Stimulated activated CD4-positive, alpha-beta T cell treated with anti-CD3 and anti-CD28 coated beads, Interleukin-1b, Interleukin-23, amount 100 ng/mL, for 1 hour (primary cell): Measurements from ENCODE around the gene AAMP.

ENCODE experiments used
- DNase-seq, 2 donors: peaks; one replicate each; pipeline ENCODE4 v3.0.0-alpha.2; 2020; ENCODE audit warnings: low read depth in 2 of 2

AAMP gene

DNA sequence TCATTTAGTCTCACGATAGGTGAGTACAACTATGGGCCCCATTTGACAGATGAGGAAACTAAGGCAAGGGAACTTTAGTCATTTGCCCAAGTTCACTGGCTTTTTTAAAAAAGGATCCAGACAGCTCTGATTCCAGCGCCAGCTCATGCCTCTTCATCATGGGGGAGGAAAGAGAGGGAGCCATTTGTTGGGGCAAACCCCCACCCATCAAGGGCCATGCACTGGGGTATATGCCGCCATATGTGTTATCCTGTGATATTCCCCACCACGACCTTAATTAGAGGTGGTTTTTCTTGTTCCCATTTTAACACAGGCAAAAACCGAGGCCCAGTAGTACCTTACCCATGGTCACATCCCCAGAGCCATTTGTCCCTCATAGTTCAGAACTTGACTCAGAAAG lies 9.8 kb downstream of the AAMP start:
- no peak for DNase-seq

DNA sequence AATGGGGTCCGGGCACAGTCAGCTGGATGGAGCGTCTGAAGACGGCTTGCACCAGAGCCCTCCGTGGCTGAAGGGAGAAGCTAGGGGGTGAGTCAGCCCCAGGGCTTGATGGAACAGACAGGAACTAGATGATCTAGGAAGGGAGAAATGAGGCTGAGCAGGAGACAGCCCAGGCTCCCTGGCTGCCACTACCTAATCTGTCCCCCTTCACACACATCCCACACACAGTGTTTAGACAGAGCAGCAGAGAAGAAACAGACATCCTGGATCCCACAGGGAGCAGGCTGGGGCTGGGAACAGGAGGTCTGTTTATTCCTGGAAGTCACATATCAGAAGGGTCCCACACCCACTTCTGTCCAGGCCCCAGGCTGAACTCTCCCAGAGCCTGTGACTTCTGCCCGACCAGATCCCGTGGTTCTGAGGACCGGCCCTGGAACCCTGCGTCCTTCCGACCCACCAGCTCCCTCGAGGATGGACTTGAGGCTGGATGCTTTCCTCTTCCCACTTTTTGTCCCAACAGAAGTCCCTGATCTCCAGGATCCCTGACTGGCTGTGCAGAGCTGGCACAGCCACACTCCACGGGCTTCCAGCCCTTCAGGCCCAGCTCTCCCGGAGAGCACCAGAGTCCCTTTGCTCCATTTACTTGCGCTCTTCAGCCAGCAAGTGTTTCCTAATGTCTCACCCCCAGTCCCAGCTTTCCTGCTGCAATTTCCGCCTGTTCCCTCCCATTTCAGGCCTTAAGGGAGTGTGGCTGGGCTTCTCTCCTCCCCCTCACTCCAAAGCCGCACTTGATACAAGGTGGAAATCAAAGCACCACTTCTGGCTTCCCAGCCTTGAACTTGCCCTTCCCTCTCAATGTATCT lies 10.6 kb downstream of the AAMP start:
- no peak for DNase-seq

DNA sequence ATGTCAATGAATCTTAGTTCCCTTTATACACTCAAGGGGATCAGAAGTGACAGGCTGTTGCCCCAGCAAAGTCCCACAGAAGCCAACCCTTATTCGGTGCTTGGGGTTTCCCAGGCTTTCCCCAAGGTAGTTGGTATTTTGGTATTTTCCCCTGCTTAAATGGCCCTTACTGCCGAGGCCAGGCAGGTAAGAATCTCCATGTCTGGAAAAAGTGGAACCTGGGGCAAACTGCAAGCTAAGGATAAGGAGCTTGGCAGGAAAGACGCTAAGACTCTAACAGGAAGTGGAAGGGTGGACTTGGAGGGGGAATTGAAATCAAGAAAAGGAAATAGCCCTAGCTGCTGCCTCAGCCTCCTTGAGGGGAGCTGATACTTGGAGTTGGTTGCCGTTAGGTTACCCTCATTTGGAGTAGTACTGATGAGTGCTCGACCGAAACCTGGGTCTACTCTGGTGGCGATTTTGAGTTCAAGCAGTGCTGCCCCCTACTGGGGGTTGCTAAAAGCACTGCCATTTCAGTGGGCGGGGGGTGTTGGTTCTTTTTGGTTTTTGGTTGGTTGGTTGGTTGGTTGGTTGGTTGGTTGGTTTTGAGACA lies 12.5 kb downstream of the AAMP start:
- peak; percentile 36 to 40 for DNase-seq

DNA sequence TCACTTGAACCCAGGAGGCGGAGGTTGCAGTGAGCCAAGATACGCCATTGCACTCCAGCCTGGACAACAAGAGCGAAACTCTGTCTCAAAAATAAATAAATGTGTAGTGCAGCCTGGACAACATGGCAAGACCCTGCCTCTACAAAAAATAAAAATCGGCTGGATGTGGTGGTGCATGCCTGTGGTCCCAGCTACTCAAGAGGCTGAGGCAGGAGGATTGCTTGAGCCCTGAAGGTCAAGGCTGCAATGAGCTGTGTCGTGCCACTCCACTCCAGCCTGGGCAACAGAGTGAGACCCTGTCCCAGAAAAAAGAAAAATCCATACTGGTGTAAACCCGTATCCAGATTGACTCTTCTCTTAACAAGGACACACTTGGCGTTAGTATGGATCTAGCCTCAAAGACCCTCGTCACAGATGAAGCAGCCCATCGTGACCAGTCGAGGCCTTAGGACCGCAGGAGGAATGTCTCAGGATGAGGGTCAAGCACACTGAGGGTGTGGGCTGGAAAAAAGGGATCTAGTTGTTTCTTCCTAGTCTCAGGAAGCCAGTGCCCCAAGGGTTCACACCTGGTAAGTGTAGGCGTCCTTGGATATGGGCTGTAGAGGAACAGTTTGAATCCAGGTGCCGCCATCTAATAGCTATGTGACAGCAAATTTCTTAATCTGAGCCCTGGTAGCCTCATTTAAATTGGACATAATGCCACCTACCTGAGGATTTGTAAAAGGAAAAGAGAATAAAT lies 13.2 kb downstream of the AAMP start:
- DNase-seq = no peak

- no peak for DNase-seq
Observed at GRCh38 chr2:218255446-218255845, 14.5 kb downstream of the AAMP start.

- DNase-seq = no peak
Observed at GRCh38 chr2:218253232-218253625, 16.7 kb downstream of the AAMP start.

- DNase-seq = no peak
Observed at GRCh38 chr2:218252509-218253231, 17.3 kb downstream of the AAMP start.

DNA sequence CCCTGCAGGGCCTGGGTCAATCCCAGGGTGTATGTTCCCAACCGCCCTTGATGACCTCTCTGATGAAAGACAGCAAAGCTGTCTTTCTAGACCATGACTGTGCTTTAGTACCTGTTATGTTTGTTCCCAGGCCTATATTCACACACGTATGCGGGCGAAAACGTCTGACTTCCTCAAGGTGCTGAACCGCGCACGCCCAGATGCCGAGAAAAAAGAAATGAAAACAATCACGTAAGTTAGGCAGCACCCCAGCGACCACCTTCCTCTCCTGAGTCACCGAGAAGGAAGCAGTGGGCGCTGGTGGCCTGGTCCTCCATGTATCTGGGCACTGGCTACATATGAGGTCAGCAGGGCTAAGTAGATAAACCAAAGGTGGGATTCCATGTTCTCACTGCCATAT lies 20.2 kb downstream of the AAMP start:
- DNase-seq = no peak

DNA sequence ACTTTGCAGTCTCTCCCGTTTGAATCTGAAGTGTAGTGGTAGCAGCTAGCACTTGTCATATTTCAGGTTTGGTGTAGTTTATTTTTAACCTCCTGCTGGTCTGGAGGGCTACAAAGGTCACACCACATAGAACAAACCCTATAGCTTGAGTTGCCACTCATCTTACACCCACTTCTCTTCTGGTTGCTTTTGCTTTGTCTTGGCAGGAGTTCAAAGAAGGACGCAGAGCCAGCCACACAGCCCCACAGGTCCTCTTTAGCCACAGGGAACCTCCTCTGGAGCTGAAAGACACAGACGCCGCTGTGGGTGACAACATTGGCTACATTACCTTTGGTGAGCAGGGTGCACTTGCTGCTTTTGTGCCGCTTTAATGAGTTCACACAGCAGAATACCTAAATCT lies 24.7 kb downstream of the AAMP start:
- DNase-seq = no peak

DNA sequence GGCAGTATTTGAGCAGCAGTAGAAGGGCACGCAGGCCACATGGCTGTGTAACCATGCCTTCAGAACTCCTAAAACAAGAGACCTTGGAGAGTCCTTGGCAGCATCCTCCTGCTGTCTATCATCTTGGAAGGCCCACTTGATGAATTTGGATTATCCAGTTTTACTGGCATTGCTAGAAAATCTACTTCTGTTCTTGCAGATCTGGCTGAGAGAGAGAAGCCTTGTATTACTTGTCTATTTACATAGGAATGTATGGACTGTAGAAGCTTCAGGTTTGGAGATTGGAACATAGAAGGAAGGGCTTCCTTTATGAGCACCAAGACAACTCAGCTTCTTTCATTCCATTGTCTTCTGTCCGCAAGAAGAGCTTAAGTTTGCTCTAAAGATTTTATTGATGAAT lies 25.3 kb downstream of the AAMP start:
- no peak for DNase-seq

DNA sequence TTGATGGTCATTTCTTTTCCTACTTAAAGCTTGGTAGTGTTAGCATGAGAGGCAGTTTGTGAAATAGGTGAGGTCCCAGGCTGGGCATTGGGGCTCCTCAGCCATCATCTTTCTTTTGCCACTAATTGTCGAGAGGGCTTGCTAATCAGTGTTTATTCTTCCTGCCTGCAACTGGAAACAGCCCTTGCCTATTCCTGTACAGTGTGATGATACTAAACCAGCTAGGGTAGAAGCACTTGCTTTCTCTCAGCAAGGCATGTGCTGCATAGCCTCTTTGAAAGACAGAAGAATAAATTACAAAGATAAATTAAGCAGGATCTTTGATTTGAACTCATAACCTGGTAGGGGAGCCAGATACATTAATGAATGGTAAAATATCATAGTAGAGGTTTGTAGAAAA lies 25.7 kb downstream of the AAMP start:
- DNase-seq = no peak

DNA sequence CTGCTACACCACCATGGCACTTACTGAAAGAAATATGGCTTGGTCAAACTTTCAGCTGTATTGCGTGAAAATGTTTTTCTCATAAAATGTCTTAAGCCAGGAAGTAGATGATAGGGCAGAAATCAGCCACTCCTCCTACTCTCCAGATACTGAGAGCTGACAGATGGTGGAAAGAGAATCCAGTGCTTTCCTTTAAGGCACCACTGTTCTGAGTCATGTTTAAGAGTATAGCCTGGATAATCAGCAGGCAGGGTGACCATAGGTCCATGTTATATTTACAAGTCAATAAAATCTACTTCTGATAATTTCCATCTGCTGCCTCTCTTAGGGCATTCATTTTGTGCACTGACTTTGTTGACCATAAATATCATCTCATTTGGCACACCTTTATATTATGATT lies 31.1 kb downstream of the AAMP start:
- DNase-seq = no peak

- DNase-seq = no peak
Observed at GRCh38 chr2:218236829-218237228, 33.1 kb downstream of the AAMP start.

GRCh38 chr2:218235017-218235416 lies 34.9 kb downstream of the AAMP start:
- no peak for DNase-seq

GRCh38 chr2:218234521-218234920 lies 35.4 kb downstream of the AAMP start:
- no peak for DNase-seq

DNA sequence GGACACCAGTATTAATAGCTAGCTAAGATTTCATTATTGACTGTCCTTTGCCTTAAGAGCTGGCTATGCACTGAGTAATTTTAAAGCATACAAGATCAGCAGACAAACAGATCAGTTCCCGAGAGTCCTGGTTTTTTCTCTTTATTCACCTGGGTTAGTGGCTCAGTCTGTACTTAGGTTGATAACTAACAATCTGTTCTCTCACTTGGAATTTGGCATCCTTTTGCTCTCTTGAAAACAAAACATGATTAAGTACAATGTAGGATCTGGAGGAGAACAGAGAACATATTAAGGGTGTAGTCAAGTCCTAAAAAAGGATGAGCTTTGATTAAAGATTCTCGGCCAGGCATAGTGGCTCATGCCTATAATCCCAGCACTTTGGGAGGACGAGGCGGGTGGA lies 36.4 kb downstream of the AAMP start:
- DNase-seq = no peak

DNA sequence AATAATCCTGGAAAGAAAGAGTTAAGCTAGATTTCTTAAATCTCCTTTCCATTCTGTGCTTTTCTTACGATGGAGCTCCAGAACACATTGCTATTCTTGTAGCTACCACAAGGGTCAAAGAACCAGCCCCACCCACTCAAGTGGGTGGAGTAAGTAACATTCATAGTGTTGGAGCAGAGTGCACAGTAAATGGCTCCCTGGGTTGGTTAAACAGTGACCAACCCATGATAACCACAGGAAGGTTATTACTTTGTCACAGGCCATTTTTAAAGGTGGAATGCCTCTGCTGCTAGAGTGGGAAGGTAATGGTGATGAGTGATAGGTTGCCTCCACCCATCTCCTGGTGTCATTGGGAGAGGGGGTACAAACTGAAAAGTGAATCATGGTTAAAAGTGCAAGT lies 39.1 kb downstream of the AAMP start:
- DNase-seq = no peak

- no peak for DNase-seq
Observed at GRCh38 chr2:218229851-218230250, 40.1 kb downstream of the AAMP start.

DNA sequence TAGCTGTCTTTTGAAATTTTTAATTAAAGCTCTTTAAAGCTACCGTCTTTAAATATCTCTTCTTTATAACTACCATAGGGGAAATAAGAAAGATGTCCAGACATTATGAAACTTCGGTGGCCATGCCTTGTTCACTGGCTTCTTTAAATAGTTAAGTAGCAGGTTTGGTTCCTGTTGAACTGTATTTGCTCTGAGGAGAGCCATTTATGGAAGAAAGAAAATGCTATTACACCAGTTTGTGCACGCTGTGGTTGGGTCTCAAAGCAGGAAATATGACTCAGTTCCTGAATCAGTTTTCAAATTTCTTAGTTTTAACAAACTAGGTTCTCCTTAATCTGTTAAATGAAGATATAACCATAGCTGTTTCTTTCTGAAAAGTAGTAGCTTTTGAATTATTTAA lies 40.7 kb downstream of the AAMP start:
- peak in 1 of 2 donors; percentile 5 for DNase-seq

DNA sequence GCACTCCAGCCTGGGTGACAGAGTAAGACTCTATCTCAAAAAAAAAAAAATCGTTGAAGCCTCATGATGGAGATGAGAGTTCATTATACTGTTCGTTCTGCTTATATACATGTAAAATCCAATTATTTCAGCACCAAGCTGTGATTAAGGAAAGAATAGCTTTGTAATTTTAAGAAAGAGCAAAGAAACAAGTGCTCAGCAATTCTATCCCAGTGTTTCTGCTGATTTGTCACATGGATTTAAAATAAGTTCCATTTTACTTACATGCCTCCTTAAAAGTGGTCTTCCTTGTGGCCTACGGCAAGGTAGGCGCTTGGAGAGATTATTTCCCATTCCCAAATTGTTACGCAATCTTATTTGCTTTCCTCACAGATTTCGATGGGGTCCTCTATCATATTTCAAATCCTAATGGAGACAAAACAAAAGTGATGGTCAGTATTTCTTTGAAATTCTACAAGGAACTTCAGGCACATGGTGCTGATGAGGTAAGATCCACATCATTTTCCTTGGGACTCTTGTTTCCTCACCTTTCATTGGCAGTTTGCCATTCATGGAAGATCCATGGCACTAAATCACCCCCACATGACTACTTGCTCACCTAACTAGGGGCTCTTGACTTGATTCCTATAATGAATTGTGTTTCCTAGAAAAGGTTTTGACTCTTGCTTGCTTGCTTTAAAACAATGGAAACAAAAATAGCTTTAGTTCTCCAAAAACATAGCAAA lies 41.4 kb downstream of the AAMP start:
- no peak for DNase-seq

- DNase-seq = no peak
Observed at GRCh38 chr2:218226903-218227302, 43.0 kb downstream of the AAMP start.

- no peak for DNase-seq
Observed at GRCh38 chr2:218224186-218224585, 45.8 kb downstream of the AAMP start.
